HG03378 (cell line): ENCODE measurements around the gene EPSTI1.
"Not testable (repeated sequence)": the region's sequence is repeated elsewhere in the genome, so short reads cannot be mapped to it uniquely, and the experiment has no call there.

Experiments
- ATAC-seq: cut with Tn5 transposase; IDR thresholded peaks from one replicate; pipeline ENCODE4 v1.9.1; 2021; ENCODE audit warnings: mild to moderate bottlenecking, moderate library complexity; ENCODE audit not compliant: unreplicated experiment

Gene EPSTI1

GRCh38 chr13:43006893-43007631 is 15.0 kb upstream of the EPSTI1 start:
- ATAC-seq, result no peak

GRCh38 chr13:43005460-43006236 is 13.6 kb upstream of the EPSTI1 start:
- ATAC-seq, result no peak

- no peak for ATAC-seq
Observed at GRCh38 chr13:43003729-43004128, 11.7 kb upstream of the EPSTI1 start.

- no peak for ATAC-seq
Observed at GRCh38 chr13:43003010-43003409, 11.0 kb upstream of the EPSTI1 start.

GRCh38 chr13:43002021-43002420 is 10.0 kb upstream of the EPSTI1 start:
- no peak for ATAC-seq

- ATAC-seq, result no peak
Observed at GRCh38 chr13:43000676-43001075, 8.6 kb upstream of the EPSTI1 start.

GRCh38 chr13:42999491-42999890 is 7.5 kb upstream of the EPSTI1 start:
- ATAC-seq, result no peak

- ATAC-seq, result peak; percentile 63
Observed at GRCh38 chr13:42997381-42997780, 5.3 kb upstream of the EPSTI1 start.

GRCh38 chr13:42996584-42996983 is 4.5 kb upstream of the EPSTI1 start:
- peak; percentile 38 for ATAC-seq

- no peak for ATAC-seq
Observed at GRCh38 chr13:42994878-42995277, 2.8 kb upstream of the EPSTI1 start.

- ATAC-seq, result peak; percentile 2
Observed at GRCh38 chr13:42992764-42993122, 702 bp upstream of the EPSTI1 start.

GRCh38 chr13:42991233-42991897 is 676 bp downstream of the EPSTI1 start:
- not testable (repeated sequence) for ATAC-seq

GRCh38 chr13:42990291-42991232 is 1.5 kb downstream of the EPSTI1 start:
- no peak for ATAC-seq

GRCh38 chr13:42986176-42986574 is 5.9 kb downstream of the EPSTI1 start:
- ATAC-seq, result no peak

GRCh38 chr13:42985312-42986175 is 6.5 kb downstream of the EPSTI1 start:
- ATAC-seq, result no peak

GRCh38 chr13:42984691-42985090 is 7.3 kb downstream of the EPSTI1 start:
- ATAC-seq, result no peak

GRCh38 chr13:42984026-42984425 is 8.0 kb downstream of the EPSTI1 start:
- no peak for ATAC-seq

- no peak for ATAC-seq
Observed at GRCh38 chr13:42981853-42982252, 10.2 kb downstream of the EPSTI1 start.

GRCh38 chr13:42981317-42981716 is 10.7 kb downstream of the EPSTI1 start:
- no peak for ATAC-seq

- ATAC-seq, result peak; percentile 78
Observed at GRCh38 chr13:42977219-42977659, 14.8 kb downstream of the EPSTI1 start.
